Astrocyte (in vitro differentiated cells and primary cell): ENCODE data around the gene NWD2.

Source experiments
- EZH2 ChIP-seq: IDR thresholded peaks from 2 replicates; pipeline ENCODE4 v1.6.1; 2012; ENCODE audit warnings: mild to moderate bottlenecking, low read length, inconsistent platforms; ENCODE audit not compliant: insufficient read depth
- TF ChIP-seq, protein P1 (sequence below): IDR thresholded peaks from 2 replicates; pipeline ENCODE4 v1.5.1; 2011; ENCODE audit warnings: low read depth, mild to moderate bottlenecking, inconsistent platforms, low read length, moderate library complexity; ENCODE audit not compliant: insufficient read depth

DNA sequence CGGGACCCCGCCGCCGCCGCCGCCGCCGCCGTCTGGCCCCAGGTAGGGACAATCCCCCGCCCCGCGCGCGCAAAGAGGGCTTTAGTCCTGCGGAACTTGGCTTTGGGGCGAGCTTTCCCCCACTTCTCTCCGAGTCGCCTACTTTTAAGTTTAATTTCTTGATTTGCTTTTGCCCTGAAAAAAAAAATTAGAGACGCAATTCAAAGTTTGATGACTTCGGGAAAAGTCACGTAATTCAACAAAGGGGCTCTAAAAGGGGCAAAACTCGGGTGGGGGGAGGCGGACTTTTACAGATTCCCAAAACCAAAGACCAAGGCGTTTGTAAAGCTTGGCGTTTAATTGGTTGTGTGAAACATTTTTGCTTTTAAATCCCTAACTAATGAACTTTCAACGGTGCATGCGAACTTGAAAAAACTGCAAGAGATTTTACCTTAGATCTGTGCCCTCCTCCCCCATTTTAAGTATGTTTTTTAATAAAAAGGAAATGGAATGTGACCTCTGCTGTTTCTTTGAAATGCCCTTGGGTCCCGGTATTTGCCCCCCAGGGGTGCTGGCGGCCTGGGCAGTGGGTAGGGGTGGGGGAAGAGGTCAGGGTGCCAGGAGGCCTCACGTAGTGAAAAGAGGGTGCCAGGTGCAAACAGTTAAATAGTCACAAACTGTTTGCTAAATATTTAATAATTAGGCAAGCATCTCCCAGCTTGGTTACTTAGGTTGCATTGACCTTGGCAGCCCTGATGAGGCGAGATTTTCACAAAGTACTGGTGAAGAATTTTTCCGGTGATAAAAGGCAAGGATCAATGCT is 209.7 kb downstream of the NWD2 start:
- TF ChIP-seq, protein P1, sequence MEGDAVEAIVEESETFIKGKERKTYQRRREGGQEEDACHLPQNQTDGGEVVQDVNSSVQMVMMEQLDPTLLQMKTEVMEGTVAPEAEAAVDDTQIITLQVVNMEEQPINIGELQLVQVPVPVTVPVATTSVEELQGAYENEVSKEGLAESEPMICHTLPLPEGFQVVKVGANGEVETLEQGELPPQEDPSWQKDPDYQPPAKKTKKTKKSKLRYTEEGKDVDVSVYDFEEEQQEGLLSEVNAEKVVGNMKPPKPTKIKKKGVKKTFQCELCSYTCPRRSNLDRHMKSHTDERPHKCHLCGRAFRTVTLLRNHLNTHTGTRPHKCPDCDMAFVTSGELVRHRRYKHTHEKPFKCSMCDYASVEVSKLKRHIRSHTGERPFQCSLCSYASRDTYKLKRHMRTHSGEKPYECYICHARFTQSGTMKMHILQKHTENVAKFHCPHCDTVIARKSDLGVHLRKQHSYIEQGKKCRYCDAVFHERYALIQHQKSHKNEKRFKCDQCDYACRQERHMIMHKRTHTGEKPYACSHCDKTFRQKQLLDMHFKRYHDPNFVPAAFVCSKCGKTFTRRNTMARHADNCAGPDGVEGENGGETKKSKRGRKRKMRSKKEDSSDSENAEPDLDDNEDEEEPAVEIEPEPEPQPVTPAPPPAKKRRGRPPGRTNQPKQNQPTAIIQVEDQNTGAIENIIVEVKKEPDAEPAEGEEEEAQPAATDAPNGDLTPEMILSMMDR: no peak
- peak; percentile 55 for TF ChIP-seq EZH2
